GM12892 (cell line): ENCODE data around the gene NKPD1.

Experiments used
- POLR2A ChIP-seq: IDR thresholded peaks from 2 replicates; pipeline ENCODE4 v1.6.1; 2011; ENCODE audit warnings: low read depth, low read length, control low read depth
- POLR2AphosphoS5 ChIP-seq: IDR thresholded peaks from 2 replicates; pipeline ENCODE4 v1.6.1; 2011; ENCODE audit warnings: low read depth, low read length, control low read depth
- TAF1 ChIP-seq: IDR thresholded peaks from 2 replicates; pipeline ENCODE4 v1.6.1; 2011; ENCODE audit warnings: low read depth, mild to moderate bottlenecking, control low read depth, low read length, borderline replicate concordance

DNA sequence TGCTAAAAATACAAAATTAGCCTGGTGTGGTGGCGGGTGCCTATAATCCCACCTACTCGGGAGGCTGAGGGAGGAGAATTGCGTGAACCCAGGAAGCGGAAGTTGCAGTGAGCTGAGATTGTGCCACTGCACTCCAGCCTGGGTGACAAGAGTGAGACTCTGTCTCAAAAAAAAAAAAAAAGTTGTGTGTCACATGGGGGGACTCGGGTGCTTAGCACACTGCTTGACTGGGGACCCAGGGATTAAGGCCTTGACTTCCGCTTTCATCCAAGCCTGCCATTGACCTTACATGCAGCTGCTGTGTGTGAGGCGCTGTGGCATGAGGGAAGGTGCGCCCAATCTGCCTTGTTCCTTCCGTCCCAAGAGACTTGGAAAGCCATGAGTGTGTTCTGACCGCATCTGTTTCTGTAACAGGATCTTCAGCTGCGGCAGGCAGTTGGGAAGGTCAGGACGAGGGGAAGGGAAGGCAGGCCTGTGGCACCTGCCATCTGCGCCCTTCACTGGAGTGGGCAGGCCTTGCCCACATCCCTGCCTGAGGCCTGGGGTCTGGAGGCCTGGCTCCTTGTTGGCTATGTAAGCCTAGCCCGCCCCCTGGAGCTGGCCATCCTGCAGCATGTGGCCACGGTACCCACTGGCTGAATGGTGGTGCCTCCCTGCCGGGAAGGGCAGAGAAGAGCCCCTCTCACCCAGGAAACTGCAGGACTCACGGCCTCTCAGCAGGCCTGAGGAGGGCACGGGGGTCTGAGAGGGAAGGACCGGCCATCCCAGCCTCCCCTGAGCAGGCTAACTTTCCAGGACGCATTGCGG, 44.8 kb downstream of the NKPD1 start:
- no peak for TF ChIP-seq POLR2A
- TF ChIP-seq TAF1, result no peak
- TF ChIP-seq POLR2AphosphoS5, result no peak
